Measurements from ENCODE around the gene GLE1. TPM values are rescaled to one million over a fixed set of nuclear protein-coding genes. Genes with fewer than 3 reads are reported as not detected.

Gene GLE1
- total RNA-seq, 1 experiment from 2014 or later: 74.2 TPM

GRCh38 chr9:128455849-128456612 lies 48.5 kb upstream of the GLE1 start, which contains the start of gene ODF2:
Gene ODF2 (plus strand): TSS chr9:128456006. CDS start chr9:128456092, 86 bp downstream.
- H3K4me1 ChIP-seq (replicated peaks; ENCODE audit: insufficient read depth): 0 out of 2 replicates have a peak, but pooled peaks cover 6% of the 10 kb centered on the region
- H3K4me2 ChIP-seq: peak within 1 kb of the TSS; percentile 94
- no peaks in the 10 kb centered on the region for H3K9me2 ChIP-seq (ENCODE audit: insufficient read depth)
- peak within 1 kb of the TSS; percentile 90 for H3K4me3 ChIP-seq
- H3K36me3 ChIP-seq (ENCODE audit: low read depth): 0 out of 2 replicates have a peak, but pooled peaks cover 7% of the 10 kb centered on the region
- no peaks in the 10 kb centered on the region for H3K27me3 ChIP-seq (ENCODE audit: insufficient read depth, low read depth)
- peaks cover 13% of the 10 kb centered on the region; the same call in 1 of the 2 replicates for H3K79me2 ChIP-seq (ENCODE audit: low read depth)
- TF ChIP-seq EZH2 (IDR thresholded peaks at IDR 0.05; ENCODE audit: low read depth) (no peak), CTCF (conservative IDR thresholded peaks at IDR 0.05) (no peak)
- ChIA-PET POLR2A (ENCODE audit: unreplicated experiment) (interaction anchor here (0.6 to 0.8 kb wide), 3 partner anchors 21 to 1765 kb away, joined by 3 to 4 read pairs (median 3); no protein-coding TSS in a partner anchor), CTCF (interaction anchor here (0.6 kb wide), 1 partner anchor 35 kb away, joined by 3 read pairs; the partner anchor contains the start of gene CERCAM)
- no peak within 1 kb of the TSS for H3K27ac ChIP-seq
- peak within 1 kb of the TSS; percentile 91 for H2AFZ ChIP-seq
- no TSS peak for BruUV-seq (replicated peaks)
- no peaks in the 10 kb centered on the region for H4K20me1 ChIP-seq (ENCODE audit: insufficient read depth)
- DNase-seq: peak; percentile 83 to 99
- 0 out of 2 replicates have a peak, but pooled peaks cover 6% of the 10 kb centered on the region for H3F3A ChIP-seq (ENCODE audit: insufficient read depth, low read depth)
- intact Hi-C loops (cut with micrococcal nuclease; ENCODE audit: unreplicated experiment): loop anchor here (2.0 to 5.0 kb wide), 2 partner anchors 35 to 226 kb away; partner anchors contain the start of gene CERCAM
- H3K9me3 ChIP-seq (ENCODE audit: insufficient read depth, low read depth): no peaks in the 10 kb centered on the region

GRCh38 chr9:128456613-128457061 lies 47.9 kb upstream of the GLE1 start:
- intact Hi-C loops (cut with micrococcal nuclease; ENCODE audit: unreplicated experiment): loop anchor here (2.0 to 5.0 kb wide), 2 partner anchors 36 to 226 kb away; partner anchors contain the start of gene CERCAM
- peak overlapping the region; percentile 90 for H3K4me3 ChIP-seq
- peak overlapping the region; percentile 94 for H3K4me2 ChIP-seq
- H3K79me2 ChIP-seq (ENCODE audit: low read depth): peaks cover 13% of the 10 kb centered on the region; the same call in 1 of the 2 replicates
- DNase-seq: peak in 1 of 2 experiments; percentile 65
- H3K36me3 ChIP-seq (ENCODE audit: low read depth): 0 out of 2 replicates have a peak, but pooled peaks cover 7% of the 10 kb centered on the region
- no TSS peak for BruUV-seq (replicated peaks)
- no peaks in the 10 kb centered on the region for H3K9me3 ChIP-seq (ENCODE audit: insufficient read depth, low read depth)
- H3K27ac ChIP-seq: no peak overlapping the region
- no peak for TF ChIP-seq CTCF (conservative IDR thresholded peaks at IDR 0.05)
- TF ChIP-seq EZH2 (IDR thresholded peaks at IDR 0.05; ENCODE audit: low read depth): no peak
- ChIA-PET POLR2A (ENCODE audit: unreplicated experiment) (no interaction called here), CTCF (no interaction called here)
- H3K9me2 ChIP-seq (ENCODE audit: insufficient read depth): no peaks in the 10 kb centered on the region
- 0 out of 2 replicates have a peak, but pooled peaks cover 6% of the 10 kb centered on the region for H3K4me1 ChIP-seq (replicated peaks; ENCODE audit: insufficient read depth)
- H3F3A ChIP-seq (ENCODE audit: insufficient read depth, low read depth): 0 out of 2 replicates have a peak, but pooled peaks cover 6% of the 10 kb centered on the region
- no peaks in the 10 kb centered on the region for H3K27me3 ChIP-seq (ENCODE audit: insufficient read depth, low read depth)
- no peaks in the 10 kb centered on the region for H4K20me1 ChIP-seq (ENCODE audit: insufficient read depth)
- H2AFZ ChIP-seq: peak overlapping the region; percentile 85

GRCh38 chr9:128457207-128457606 lies 47.3 kb upstream of the GLE1 start:
- Histone ChIP-seq H3F3A (ENCODE audit: insufficient read depth, low read depth) (0 out of 2 replicates have a peak, but pooled peaks cover 6% of the 10 kb centered on the region), H2AFZ (no peak overlapping the region; the same call in 1 of the 2 replicates), H3K36me3 (ENCODE audit: low read depth) (0 out of 2 replicates have a peak, but pooled peaks cover 7% of the 10 kb centered on the region), H4K20me1 (ENCODE audit: insufficient read depth) (no peaks in the 10 kb centered on the region), H3K9me2 (ENCODE audit: insufficient read depth) (no peaks in the 10 kb centered on the region), H3K27ac (no peak overlapping the region), H3K79me2 (ENCODE audit: low read depth) (peaks cover 13% of the 10 kb centered on the region; the same call in 1 of the 2 replicates), H3K9me3 (ENCODE audit: insufficient read depth, low read depth) (no peaks in the 10 kb centered on the region), H3K4me2 (peak overlapping the region; percentile 94), H3K27me3 (ENCODE audit: insufficient read depth, low read depth) (no peaks in the 10 kb centered on the region), H3K4me3 (peak overlapping the region; percentile 90; the same call in 1 of the 2 replicates), H3K4me1 (replicated peaks; ENCODE audit: insufficient read depth) (0 out of 2 replicates have a peak, but pooled peaks cover 6% of the 10 kb centered on the region)
- TF ChIP-seq CTCF (conservative IDR thresholded peaks at IDR 0.05) (no peak), EZH2 (IDR thresholded peaks at IDR 0.05; ENCODE audit: low read depth) (no peak)
- TSS peak; percentile 25 for BruUV-seq (replicated peaks)
- intact Hi-C loops (cut with micrococcal nuclease; ENCODE audit: unreplicated experiment): loop anchor here (2.0 to 5.0 kb wide), 2 partner anchors 36 to 225 kb away; partner anchors contain the start of gene CERCAM
- ChIA-PET POLR2A (ENCODE audit: unreplicated experiment) (interaction anchor here (0.5 to 0.6 kb wide), 2 partner anchors 8 to 215 kb away, joined by 4 to 8 read pairs; no protein-coding TSS in a partner anchor), CTCF (interaction anchor here (0.7 kb wide), 1 partner anchor 293 kb away, joined by 7 read pairs; no protein-coding TSS in a partner anchor)
- DNase-seq: no peak
